H1 (cell line): ENCODE data around the gene CLDN34. TPM values are rescaled to one million over a fixed set of nuclear protein-coding genes. Genes with fewer than 3 reads are reported as not detected.

Experiments used
- CTCF ChIA-PET: fragments of 300-600 bp; sonication (Branson Sonifier 250); formaldehyde crosslinking; loops from one replicate; lab custom pipeline; 2021; ENCODE audit not compliant: partially characterized antibody; lab: Charles Lee
- POLR2A ChIA-PET: fragments of 300-600 bp; sonication (Branson Sonifier 250); formaldehyde crosslinking; loops from one replicate; lab custom pipeline; 2021; ENCODE audit warnings: inconsistent platforms; ENCODE audit not compliant: partially characterized antibody; lab: Charles Lee
- DNase-seq, 2 experiments: peaks; one replicate each; pipeline versions ENCODE4 v3.0.0 to v3.0.0-alpha.2; 2010 to 2022; ENCODE audit warnings: low spot score in 2 of 2, low read depth in 1 of 2, mixed read lengths in 1 of 2
- FAIRE-seq: peaks from 2 replicates; lab custom pipeline; 2011; peaks lifted over from hg19 to GRCh38; lab: Jason Lieb, UNC
- H2AFZ ChIP-seq: 2 replicates; pipeline ENCODE4 v1.8.1; 2012; ENCODE audit warnings: low read length, inconsistent platforms
- H2AK5ac ChIP-seq: 2 replicates; pipeline ENCODE4 v1.6.1; 2013; ENCODE audit warnings: low read depth, low read length
- H2BK120ac ChIP-seq: replicated peaks from 2 replicates; pipeline ENCODE3; 2013; ENCODE audit warnings: low read depth, low read length, inconsistent platforms
- H2BK12ac ChIP-seq: 2 replicates; pipeline ENCODE4 v1.6.1; 2013; ENCODE audit warnings: low read depth, low read length
- H2BK15ac ChIP-seq: 2 replicates; pipeline ENCODE4 v1.6.1; 2013; ENCODE audit warnings: low read length
- H2BK20ac ChIP-seq: 2 replicates; pipeline ENCODE4 v1.6.1; 2013; ENCODE audit warnings: low read length
- H2BK5ac ChIP-seq: 2 replicates; pipeline ENCODE4 v1.6.1; 2013; ENCODE audit warnings: low read depth, low read length
- H3K14ac ChIP-seq: 2 replicates; pipeline ENCODE4 v1.6.1; 2013; ENCODE audit warnings: inconsistent platforms; ENCODE audit not compliant: insufficient read length
- H3K18ac ChIP-seq: 2 replicates; pipeline ENCODE4 v1.6.1; 2013; ENCODE audit warnings: low read length; ENCODE audit errors: extremely low read depth
- H3K23ac ChIP-seq: 2 replicates; pipeline ENCODE4 v1.6.1; 2013; ENCODE audit warnings: inconsistent platforms; ENCODE audit not compliant: insufficient read length
- H3K23me2 ChIP-seq: 2 replicates; pipeline ENCODE4 v1.6.1; 2013; ENCODE audit warnings: low read depth, low read length
- H3K27ac ChIP-seq: 2 replicates; pipeline ENCODE4 v1.6.1; 2011; ENCODE audit warnings: low read depth, low read length, inconsistent platforms
- H3K27me3 ChIP-seq, 4 experiments: replicated peaks in 1 of 4; 1 replicate in 1 of 4; 2 replicates in 3 of 4; pipeline versions ENCODE4 v1.6.1 to v1.8.1; 2011 to 2013; ENCODE audit warnings: low read length in 3 of 4, mild to moderate bottlenecking in 3 of 4, inconsistent platforms in 2 of 4, mixed read lengths in 2 of 4, moderate library complexity in 1 of 4; ENCODE audit not compliant: control insufficient read depth in 3 of 4, insufficient read depth in 3 of 4; ENCODE audit errors: extremely low read depth in 1 of 4
- H3K36me3 ChIP-seq, 4 experiments: 2 replicates each; pipeline versions ENCODE4 v1.6.1 to v1.8.1; 2011 to 2013; ENCODE audit warnings: mild to moderate bottlenecking in 4 of 4, low read length in 3 of 4, moderate library complexity in 2 of 4, control low read depth in 1 of 4, inconsistent platforms in 1 of 4; ENCODE audit not compliant: insufficient read depth in 4 of 4, control insufficient read depth in 2 of 4
- H3K4ac ChIP-seq: replicated peaks from 2 replicates; pipeline ENCODE3; 2013; ENCODE audit warnings: low read length, low read depth, mixed read lengths, inconsistent platforms; ENCODE audit not compliant: insufficient read length
- H3K4me1 ChIP-seq, 4 experiments: replicated peaks in 1 of 4; 1 replicate in 1 of 4; 2 replicates in 3 of 4; pipeline versions ENCODE4 v1.6.1 to v1.8.1; 2011 to 2013; ENCODE audit warnings: low read length in 3 of 4, inconsistent platforms in 2 of 4, mixed read lengths in 1 of 4; ENCODE audit not compliant: insufficient read depth in 4 of 4, control insufficient read depth in 3 of 4
- H3K4me2 ChIP-seq, 2 experiments: 2 replicates each; pipeline versions ENCODE4 v1.6.1 to v1.8.1; 2011 to 2013; ENCODE audit warnings: low read depth in 2 of 2, low read length in 2 of 2, control low read depth in 1 of 2, inconsistent platforms in 1 of 2, mild to moderate bottlenecking in 1 of 2; ENCODE audit not compliant: insufficient read depth in 1 of 2
- H3K4me3 ChIP-seq, 4 experiments: fragments of 200-600, 300-600 bp in 1 of 4; sonication (generic), shearing (Covaris generic), sonication (Bioruptor Twin) in 1 of 4; 2 replicates each; pipeline versions ENCODE4 v1.5.1 to v1.8.1; 2011 to 2016; ENCODE audit warnings: low read length in 4 of 4, low read depth in 3 of 4, control low read depth in 2 of 4, inconsistent platforms in 2 of 4, mild to moderate bottlenecking in 2 of 4, mixed read lengths in 1 of 4, moderate library complexity in 1 of 4; ENCODE audit not compliant: insufficient read depth in 2 of 4; ENCODE audit errors: extremely low read depth in 1 of 4
- H3K56ac ChIP-seq: replicated peaks from 2 replicates; pipeline ENCODE3; 2013; ENCODE audit warnings: low read depth, mild to moderate bottlenecking, mixed read lengths, low read length, inconsistent platforms; ENCODE audit not compliant: insufficient read length
- H3K79me1 ChIP-seq: 2 replicates; pipeline ENCODE4 v1.6.1; 2013; ENCODE audit warnings: low read depth, low read length, control low read depth
- H3K79me2 ChIP-seq, 2 experiments: 2 replicates each; pipeline versions ENCODE4 v1.6.1 to v1.8.1; 2012 to 2013; ENCODE audit warnings: low read length in 2 of 2, mild to moderate bottlenecking in 2 of 2, inconsistent platforms in 1 of 2; ENCODE audit not compliant: insufficient read depth in 2 of 2, control insufficient read depth in 1 of 2
- H3K9ac ChIP-seq, 4 experiments: replicated peaks in 1 of 4; 1 replicate in 1 of 4; 2 replicates in 3 of 4; pipeline versions ENCODE4 v1.6.1 to v1.8.1; 2011 to 2013; ENCODE audit warnings: low read depth in 3 of 4, low read length in 3 of 4, control low read depth in 2 of 4, mild to moderate bottlenecking in 2 of 4, moderate library complexity in 2 of 4, inconsistent platforms in 1 of 4; ENCODE audit errors: extremely low read depth in 1 of 4
- H3K9me3 ChIP-seq, 2 experiments: 2 replicates each; pipeline versions ENCODE4 v1.6.1 to v1.8.1; 2012 to 2013; ENCODE audit warnings: mild to moderate bottlenecking in 2 of 2, moderate library complexity in 2 of 2, control low read depth in 1 of 2, inconsistent platforms in 1 of 2, low read depth in 1 of 2, low read length in 1 of 2, mixed read lengths in 1 of 2; ENCODE audit not compliant: insufficient read depth in 2 of 2
- H4K20me1 ChIP-seq, 2 experiments: replicated peaks in 1 of 2; 2 replicates each; pipeline versions ENCODE3 to v1.8.1; 2011 to 2013; ENCODE audit warnings: inconsistent platforms in 2 of 2, low read length in 2 of 2, mild to moderate bottlenecking in 1 of 2; ENCODE audit not compliant: insufficient read depth in 2 of 2, control insufficient read depth in 1 of 2
- H4K5ac ChIP-seq: 2 replicates; pipeline ENCODE4 v1.6.1; 2013; ENCODE audit warnings: low read length, low read depth, mixed read lengths, inconsistent platforms; ENCODE audit not compliant: insufficient read length
- H4K8ac ChIP-seq: 2 replicates; pipeline ENCODE4 v1.8.0; 2013; ENCODE audit warnings: mild to moderate bottlenecking, moderate library complexity, low read length, inconsistent platforms; ENCODE audit not compliant: insufficient read depth; ENCODE audit errors: extremely low read depth
- H4K91ac ChIP-seq: replicated peaks from 2 replicates; pipeline ENCODE3; 2013; ENCODE audit warnings: low read length, mixed read lengths, inconsistent platforms; ENCODE audit not compliant: insufficient read length
- BACH1 ChIP-seq: IDR thresholded peaks from 2 replicates; pipeline ENCODE4 v1.6.1; 2012; ENCODE audit warnings: low read length, improper control_type of control experiment
- E2F6 ChIP-seq: IDR thresholded peaks from 2 replicates; pipeline ENCODE4 v1.6.1; 2012; ENCODE audit warnings: inconsistent platforms
- WGBS, 2 experiments: shearing (Covaris generic) in 1 of 2; methylation state at CpG; one replicate each; pipeline versions ENCODE4 v1.1.6 to v1.1.7; 2013 to 2015; ENCODE audit warnings: low lambda C conversion rate in 2 of 2, mixed read lengths in 2 of 2, inconsistent platforms in 1 of 2, low coverage in 1 of 2, missing lambda C conversion rate in 1 of 2; ENCODE audit not compliant: insufficient replicate concordance in 2 of 2, insufficient coverage in 1 of 2, insufficient read length in 1 of 2; ENCODE audit errors: extremely low coverage in 1 of 2, missing lambda C conversion rate in 1 of 2; 5-methylcytosine and 5-hydroxymethylcytosine counted together
- polyA plus RNA-seq, 7 experiments: library from polyadenylated mRNA; depleted of rRNA in 3 of 7; stranded (reverse) in 5 of 7; unstranded in 2 of 7; fragments of >200 nt in 5 of 7; fragments of 200-250 nt in 2 of 7; gene quantifications; 1 replicate in 5 of 7; 2 replicates in 1 of 7; 4 replicates in 1 of 7; pipeline versions ENCODE4 v1.2.1 to v1.2.3, GENCODE V29; 2011 to 2013; ENCODE audit warnings: missing spikeins in 2 of 7, mixed read lengths in 2 of 7
- total RNA-seq: library from RNA; stranded (reverse); fragmentation: NEBNext Ultra II Directional; extraction: Animal tissue kit (Norgen Biotek cat#: 25700); gene quantifications from 2 replicates; pipeline ENCODE4 v1.2.1, GENCODE V29; 2021

The CLDN34 gene
- total and polyA plus RNA-seq, 2 of the 8 experiments (the other 6 are each of a cell fraction or from before 2014, with no cell fraction given) = 0.26 to 0.50 TPM

- TF ChIP-seq BACH1 = no peak
- TF ChIP-seq E2F6 = 0 out of 2 replicates have a peak, but pooled peaks have one; percentile 35
- Histone ChIP-seq H3K79me2 (peaks cover 0 to 7% of the 10 kb centered on the region in 2 experiments; a peak in 2 of 4 replicates), H3K4me3 (0 out of 8 replicates have a peak overlapping the region, but pooled peaks of 1 of the 4 experiments have one; percentile 35), H2BK12ac (no peak overlapping the region), H3K9me3 (no peaks in the 10 kb centered on the region), H4K8ac (no peak overlapping the region), H2BK15ac (no peak overlapping the region), H4K20me1 (peaks cover 0 to 3% of the 10 kb centered on the region in 2 experiments), H2BK120ac (no peak overlapping the region), H2AK5ac (no peak overlapping the region), H3K4me1 (peaks cover 0 to 24% (median 6%) of the 10 kb centered on the region in 4 experiments; a peak in 4 of 7 replicates), H4K91ac (no peak overlapping the region), H3K27me3 (no peaks in the 10 kb centered on the region), H3K4me2 (peak overlapping the region; percentile 47 to 61; a peak in 3 of 4 replicates), H3K27ac (no peak overlapping the region), H3K79me1 (no peaks in the 10 kb centered on the region), H3K14ac (no peak overlapping the region), H2BK5ac (no peak overlapping the region; the same call in 1 of the 2 replicates), H2BK20ac (no peak overlapping the region), H3K56ac (no peak overlapping the region), H3K18ac (no peak overlapping the region), H3K23me2 (peaks cover 3% of the 10 kb centered on the region; the same call in 1 of the 2 replicates), H3K23ac (no peak overlapping the region), H3K36me3 (no peaks in the 10 kb centered on the region), H2AFZ (no peak overlapping the region), H3K9ac (no peak overlapping the region), H3K4ac (no peak overlapping the region), H4K5ac (no peak overlapping the region)
- ChIA-PET CTCF (interaction anchor here (0.8 to 1.8 kb wide), 3 partner anchors 15 to 106 kb away, joined by 3 to 7 read pairs (median 4); no protein-coding TSS in a partner anchor), POLR2A (interaction anchor here (0.8 to 1.8 kb wide), 3 partner anchors 36 to 100 kb away, joined by 3 to 4 read pairs (median 3); no protein-coding TSS in a partner anchor)
- 28% methylated on average over 7 of the region's 9 CpGs; no CpG with 5 or more reads in 1 of the 2 experiments for WGBS, 2 experiments
- FAIRE-seq (peak; percentile 79), DNase-seq (no peak)
Measured at GRCh38 chrX:10011991-10012390, 44.8 kb downstream of the CLDN34 start.
